GM11168 (cell line): ENCODE data around the gene TRMT10B.
"Not testable (repeated sequence)": the region's sequence is repeated elsewhere in the genome, so short reads cannot be mapped to it uniquely, and the experiment has no call there.

ENCODE experiments used
- in situ Hi-C: fragments of 300-500 bp; cut with MboI; formaldehyde crosslinking; loops from one replicate; pipeline ENCODE4 v1.12.0; 2022; ENCODE audit warnings: low sequenced_read_pairs; ENCODE audit not compliant: unreplicated experiment

The TRMT10B gene

DNA sequence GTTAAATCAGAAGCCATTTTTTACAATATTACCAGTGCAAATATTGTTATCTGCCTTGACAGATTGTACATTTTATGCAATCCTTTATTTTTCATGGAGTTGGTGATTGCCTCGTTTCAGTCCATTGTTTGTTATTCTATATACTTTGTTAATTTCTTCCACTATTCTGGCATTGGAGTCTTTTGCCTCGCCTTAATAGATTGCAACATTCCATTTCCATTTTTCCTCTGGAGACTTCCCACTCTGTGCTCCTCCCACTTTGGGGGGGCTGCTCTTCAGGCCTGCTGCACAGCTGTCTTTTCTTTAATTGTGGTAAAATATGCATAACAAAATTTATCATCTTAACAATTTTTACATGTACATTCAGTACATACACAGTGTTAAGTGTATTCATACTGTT, 42.6 kb downstream of the TRMT10B start:
- in situ Hi-C loops = no loop called here

DNA sequence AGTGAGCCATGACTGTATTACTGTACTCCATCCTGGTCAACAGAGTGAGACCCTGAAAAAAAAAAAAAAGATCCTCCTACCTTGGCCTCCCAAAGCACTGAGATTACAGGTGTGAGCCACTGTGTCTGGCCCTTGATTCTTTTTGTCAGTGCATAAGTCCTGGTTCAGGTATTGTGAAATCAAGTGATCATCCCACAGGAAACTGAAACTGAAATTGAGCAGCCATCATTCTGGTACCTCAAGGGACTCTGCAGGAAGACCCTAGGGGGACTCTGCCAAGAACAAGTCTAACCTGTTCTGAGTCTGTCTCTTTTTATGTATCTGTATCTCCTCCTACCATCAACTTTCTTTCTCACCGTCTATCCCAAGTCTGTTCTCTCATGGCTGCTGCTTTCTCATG, 45.1 kb downstream of the TRMT10B start:
- in situ Hi-C loops = no loop called here

DNA sequence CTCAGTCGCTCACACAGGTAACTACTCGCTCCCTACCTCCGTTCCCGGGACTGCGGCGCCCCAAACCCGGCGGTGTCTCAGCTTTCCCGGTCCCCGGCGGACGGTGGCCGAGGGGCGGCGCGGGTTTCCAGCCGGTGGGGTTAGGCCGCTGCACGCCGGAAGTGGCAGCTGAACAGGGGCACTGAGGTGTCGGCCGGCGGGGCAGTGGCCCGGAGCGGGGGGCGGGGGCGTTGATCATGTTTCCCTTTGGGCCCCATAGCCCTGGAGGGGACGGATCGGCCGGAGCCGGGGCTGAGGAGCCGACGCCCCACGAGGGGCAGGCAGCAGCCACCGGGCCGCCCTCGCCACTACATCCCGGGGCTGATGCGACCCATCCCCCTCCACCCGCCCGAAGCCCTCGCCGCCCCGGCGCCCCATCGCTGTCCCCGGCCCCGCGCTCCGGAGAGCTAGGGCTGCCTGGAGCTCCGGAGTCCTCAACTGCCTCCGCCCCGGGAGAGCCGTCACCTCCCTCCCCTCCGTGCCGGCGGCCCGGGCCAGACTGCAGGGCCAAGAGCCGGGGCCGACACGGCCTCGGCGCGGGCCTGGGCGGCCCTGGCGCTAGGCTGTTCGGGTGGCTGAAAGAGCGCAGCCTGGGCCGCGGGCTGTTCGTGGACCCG, 47.2 kb downstream of the TRMT10B start, which contains the start of gene DCAF10:
Gene DCAF10 (plus strand): TSS at position 167 of the 656 bp plus-strand sequence. CDS start 70 bp downstream, at position 237.
- in situ Hi-C loops = no loop called here

DNA sequence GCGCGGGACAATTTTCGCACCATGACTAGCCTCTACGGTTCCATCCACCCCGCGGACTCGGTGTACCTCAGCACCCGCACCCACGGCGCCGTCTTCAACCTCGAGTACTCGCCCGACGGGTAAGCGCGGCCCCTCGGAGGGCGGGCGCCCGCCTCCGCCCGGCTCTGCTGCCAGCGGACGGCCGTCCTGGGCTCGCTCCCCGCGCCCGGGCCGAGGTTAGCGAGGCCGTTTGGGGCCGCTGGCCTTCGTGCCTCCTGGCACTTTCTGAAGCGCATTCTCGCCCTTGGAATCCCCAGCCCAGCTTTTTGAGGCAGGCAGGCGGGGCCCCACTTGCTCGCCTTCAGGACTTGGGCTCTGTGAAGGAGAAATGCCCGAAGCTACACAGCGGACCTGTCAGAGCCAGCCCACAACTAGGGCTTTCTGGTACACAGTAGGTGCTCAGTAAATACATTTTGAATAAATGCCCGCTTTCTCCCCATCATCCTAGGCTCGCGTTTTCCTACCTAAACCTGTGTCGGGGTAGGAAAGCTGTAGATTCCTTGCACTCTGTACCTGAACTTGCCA, 47.8 kb downstream of the TRMT10B start:
- in situ Hi-C loops = no loop called here

DNA sequence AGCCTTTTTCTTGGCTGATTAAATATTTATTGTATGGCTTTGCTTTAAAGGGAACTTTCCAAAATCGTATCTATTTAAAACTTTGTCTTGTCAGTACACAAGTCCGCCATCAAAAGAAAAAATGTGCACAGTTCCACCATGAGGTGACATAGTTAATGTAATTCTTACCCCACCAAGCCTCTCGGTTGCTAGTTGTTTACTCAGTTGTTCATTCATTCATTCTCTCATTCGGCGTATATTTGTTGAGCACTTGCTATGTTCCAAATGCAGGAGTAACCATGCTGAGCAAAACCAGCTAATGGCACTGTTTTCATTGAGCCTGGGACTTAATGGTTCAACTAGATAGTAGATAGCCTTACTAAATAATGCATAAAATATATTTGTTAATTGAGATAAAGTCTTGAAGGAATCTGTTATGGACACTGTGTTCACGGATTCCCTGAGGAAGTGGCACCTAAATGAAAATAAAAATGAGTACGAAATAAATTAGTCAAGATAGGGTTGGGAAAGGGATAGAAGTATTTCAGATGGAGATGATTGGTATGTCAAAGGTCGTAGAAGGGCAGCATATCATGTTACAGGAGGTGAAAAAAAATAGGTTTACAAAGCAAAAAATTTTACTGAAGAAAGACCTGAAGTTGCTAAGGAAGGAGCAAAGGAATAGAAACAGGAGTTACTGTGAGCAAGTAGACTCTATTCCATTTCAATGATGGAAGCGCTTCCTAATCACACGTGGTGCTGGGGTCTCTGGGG, 48.5 kb downstream of the TRMT10B start:
- in situ Hi-C loops = no loop called here

DNA sequence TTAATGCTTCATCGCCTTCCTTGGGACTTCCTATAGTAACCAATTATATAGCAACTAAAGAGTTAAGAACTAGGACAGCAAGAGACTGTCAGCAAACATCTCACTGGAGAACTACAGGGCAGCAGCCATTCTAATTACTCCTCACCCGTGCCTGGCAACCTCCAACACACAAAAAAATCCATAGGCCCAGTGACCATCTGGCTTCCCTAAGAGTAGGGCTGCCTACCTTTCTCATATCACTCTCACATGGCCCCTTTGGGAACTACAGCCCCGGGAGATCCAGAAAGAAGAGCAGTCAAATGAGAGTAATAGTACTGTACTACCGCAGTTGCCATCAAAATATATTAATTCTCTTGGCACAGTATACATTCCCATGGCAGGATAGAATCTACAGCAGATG, 52.7 kb downstream of the TRMT10B start:
- in situ Hi-C loops = no loop called here

DNA sequence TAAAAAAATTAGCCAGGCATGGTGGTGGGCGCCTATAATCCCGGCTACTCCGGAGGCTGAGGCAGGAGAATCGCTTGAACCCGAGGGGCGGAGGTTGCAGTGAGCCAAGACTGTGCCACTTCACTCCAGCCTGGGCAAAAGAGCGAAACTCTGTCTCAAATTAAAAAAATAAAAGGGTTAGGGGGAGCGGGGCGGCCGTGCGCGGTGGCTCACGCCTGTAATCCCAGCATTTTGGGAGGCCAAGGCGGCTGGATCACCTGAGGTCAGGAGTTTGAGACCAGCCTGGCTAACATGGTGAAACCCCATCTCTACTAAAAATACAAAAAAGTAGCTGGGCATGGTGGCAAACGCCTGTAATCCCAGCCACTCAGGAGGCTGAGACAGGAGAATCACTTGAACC, 56.1 kb downstream of the TRMT10B start:
- in situ Hi-C loops = not testable (repeated sequence)

DNA sequence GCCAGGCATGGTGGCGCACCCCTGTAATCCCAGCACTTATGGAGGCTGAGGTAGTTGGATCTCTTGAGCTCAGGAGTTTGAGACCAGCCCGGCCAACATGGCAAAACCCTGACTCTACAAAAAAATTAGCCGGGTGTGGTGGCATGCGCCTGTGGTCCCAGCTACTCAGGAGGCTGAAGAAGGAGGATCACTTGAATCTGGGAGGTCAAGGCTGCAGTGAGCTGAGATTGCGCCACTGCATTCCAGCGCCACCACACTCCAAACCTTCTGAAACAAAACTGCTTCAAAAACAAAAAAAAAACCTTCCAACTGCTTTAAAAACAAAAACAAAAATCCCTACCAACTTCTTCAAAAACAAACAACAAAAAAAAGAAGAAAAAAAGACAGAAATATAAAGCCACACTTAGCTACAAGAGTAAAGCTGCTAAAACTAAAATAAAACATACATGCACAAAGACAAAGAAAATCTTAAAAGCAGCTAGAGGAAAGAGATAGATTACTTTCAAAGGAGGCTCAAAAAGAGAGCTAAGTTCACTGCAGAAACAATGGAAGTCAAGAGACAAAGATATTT, 58.4 kb downstream of the TRMT10B start:
- in situ Hi-C loops = no loop called here

DNA sequence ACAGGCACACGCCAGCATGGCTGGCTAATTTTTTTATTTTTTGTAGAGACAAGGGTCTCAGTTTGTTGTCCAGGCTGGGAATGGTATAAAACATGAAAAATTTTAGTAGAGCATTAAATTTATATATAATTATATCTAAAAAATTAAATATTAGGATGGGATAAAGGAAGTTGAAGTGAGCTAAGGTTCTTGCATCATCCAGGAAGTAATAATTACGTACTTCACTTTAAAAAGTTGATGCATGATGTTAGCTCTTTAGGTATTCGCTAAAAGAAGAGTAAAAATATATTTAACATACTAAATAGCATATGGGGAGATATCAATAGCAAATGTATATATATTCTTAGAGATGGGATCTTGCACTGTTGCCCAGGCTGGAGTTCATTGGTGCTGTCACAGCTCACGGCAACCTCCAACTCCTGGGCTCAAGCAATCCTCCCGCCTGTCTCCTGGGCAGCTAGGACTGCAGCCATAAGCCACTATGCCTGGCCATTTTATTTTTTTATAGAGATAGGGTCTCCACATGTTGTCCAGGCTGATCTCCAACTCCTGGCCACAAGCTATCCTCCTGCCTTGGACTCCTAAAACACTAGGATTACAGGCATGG, 59.3 kb downstream of the TRMT10B start:
- in situ Hi-C loops = no loop called here

DNA sequence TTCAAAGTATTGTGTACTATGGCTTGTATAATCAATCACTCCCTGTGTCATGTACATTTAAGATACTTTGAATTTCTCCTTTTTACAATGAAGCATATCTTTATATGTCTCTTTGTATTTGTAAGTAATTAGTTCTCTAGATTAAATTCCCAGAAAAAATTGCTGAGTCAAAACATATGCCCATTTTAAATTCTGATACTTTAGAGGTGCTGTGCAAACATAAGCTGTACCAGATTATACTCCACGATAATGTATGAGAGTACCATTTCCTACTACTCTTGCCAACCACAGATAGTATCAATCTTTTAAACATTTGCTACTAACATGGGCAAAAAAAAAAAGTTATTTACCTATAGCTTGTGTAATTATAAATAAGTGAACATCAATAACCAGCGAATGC, 65.2 kb downstream of the TRMT10B start:
- in situ Hi-C loops = no loop called here

DNA sequence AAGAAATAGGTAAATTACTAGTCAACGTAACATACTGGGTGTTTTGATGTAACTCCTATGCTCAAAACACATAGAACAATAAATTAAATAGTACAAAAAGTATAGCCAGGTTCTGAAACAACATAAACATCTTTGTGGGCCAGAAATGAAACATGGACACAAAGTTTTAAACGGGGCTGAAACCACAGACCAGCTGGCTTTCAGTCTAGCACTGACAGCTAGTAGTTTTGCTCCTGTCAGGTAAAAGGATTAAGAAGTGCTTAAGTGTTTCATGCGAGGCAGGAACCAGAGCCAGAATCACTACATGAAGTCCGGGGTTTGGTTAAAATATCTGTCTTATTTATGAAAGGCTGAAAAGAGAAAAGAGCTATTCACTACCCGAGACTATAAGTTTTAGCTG, 66.5 kb downstream of the TRMT10B start:
- in situ Hi-C loops = no loop called here

DNA sequence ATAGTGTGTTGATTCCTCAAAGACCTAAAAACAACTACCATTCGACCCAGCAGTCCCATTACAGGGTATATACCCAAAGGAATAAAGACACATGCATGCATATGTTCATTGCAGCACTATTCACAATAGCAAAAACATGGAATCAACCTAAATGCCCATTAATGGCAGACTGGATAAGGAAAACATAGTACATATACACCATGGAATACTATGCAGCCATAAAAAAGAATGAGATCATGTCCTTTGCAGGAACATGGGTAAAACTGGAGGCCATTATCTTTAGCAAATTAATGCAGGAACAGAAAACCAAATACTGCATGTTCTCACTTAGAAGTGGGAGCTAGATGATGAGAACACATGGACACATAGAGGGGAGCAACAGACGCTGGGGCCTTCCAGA, 71.6 kb downstream of the TRMT10B start:
- in situ Hi-C loops = not testable (repeated sequence)

DNA sequence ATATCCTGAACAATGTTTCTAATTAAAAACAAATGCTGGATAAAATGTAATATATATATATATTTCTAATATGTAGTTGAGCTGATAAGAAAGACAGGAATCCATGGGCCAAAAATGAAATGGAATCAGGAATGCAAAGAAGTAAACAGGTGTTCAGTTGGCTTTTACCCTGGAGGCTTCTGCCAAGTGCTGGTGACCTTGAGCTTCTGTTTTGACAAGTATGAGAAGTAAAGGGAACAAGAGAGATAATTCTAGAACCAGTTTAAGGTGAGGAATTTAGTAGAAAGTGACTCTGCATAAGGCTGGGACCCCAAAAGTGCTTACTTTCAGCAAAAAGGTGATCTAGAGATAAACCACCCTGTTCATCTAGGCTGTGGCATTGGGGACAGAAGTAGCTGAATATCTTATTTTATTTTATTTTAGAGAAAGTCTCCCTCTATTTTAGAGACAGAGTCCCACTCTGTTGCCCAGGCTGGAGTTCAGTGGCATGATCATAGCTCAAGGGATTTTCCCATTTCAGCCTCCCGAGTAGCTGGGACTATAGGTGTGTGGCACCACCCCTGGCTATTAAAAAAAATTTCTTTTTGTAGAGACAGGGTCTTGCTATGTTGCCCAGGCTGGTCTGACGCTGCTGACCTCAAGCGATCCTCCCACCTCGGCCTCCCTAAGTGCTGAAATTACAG, 74.0 kb downstream of the TRMT10B start:
- in situ Hi-C loops = no loop called here
